OCI-M1 (cell line): ENCODE results near the gene KCND2.
"Not testable (repeated sequence)": the region's sequence is repeated elsewhere in the genome, so short reads cannot be mapped to it uniquely, and the experiment has no call there.

Experiments used
- DNase-seq: peaks from one replicate; lab custom pipeline; 2025; lab: John Stamatoyannopoulos, UW

Gene KCND2

DNA sequence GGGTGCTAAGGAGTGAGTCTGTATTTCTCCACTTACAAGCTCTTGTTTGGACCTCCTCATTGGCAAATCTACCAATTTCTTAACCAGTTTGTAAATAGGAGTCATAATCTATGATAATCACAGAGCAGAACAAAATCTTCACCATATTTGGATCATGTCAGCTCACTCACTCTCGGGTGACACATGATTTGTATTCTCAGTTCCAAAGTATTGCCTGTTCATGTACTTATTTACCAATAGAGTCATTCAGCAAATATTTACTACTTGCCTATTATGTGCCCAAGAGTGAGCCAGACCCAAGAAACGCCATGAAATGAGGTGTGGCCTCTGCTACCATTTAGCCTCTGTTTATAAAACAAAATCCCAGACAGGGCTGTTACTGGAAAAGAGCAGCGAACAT, 470.2 kb downstream of the KCND2 start:
- no peak for DNase-seq

DNA sequence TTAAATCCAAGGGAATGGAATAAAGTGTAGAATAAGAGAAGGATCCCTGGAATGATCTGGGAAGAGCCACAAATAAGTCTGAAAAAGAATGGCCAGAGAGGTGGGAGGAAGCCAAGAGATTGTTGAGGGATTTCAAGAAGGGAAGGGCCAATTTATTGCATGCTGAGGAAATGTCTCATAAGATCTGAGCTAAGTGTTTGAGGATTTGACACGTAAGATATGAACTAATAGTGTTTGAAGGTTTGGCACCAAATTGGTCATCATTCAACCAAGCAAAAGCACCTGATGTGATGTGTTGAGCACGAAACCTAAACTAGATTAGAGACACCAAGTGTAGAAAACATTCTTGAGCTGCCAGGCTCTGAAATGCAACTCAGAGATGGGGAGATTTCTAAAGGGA, 487.1 kb downstream of the KCND2 start:
- DNase-seq = no peak

DNA sequence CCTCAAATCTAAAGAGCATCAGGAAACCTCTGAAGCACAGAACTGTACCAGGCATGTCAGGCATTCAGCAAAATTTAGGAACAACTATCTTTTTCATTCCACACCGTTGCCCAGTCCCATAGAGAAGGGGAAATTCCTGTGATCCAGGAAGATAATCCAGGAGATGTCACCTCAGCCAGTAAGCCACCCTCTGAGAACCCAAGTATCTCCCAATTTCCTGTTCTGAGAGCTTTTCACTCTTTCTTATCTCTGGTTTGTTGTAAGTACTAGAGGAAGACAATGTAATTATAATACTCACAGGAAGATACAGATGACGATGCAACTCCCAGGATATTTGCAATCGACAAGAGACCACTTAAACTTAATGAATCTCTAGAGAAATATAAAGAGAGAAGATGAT, 487.9 kb downstream of the KCND2 start:
- no peak for DNase-seq

DNA sequence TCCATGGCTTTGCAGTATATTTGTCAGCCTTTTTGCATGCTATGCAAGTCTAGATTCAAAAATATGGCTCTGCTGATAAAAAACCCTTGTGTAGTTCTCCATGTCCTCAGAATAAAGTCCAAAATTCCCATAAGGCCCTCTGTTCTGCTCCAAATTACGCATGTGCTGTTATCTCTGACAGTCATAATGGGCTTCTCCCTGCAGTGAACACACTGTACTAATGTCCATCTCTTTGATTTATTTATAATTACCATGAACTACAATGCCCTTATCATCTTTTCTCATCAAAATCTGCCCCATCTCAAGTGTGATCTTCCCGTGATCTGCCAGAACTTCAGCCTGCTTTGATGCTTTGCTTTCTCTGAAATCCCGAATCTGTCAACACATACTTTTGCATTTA, 497.2 kb downstream of the KCND2 start:
- DNase-seq = peak; percentile 35

DNA sequence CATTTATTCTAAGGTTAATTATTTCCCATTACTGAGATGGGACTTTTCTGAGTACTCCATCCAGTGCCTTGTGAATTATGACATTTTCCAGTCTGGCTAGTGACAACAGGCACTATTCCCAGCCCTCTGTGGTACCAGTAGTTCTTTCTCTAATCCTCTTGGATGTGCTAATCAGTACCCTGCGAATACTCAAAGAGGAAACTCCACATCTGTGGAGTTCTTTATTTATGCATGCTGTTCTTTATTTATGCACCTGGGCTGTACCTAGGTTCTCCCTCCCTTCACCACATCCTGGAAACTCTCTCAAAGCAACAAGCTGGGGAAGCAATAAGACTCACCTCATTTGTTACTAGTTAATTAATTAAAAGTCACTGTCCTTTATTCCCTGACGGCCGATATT, 501.5 kb downstream of the KCND2 start:
- DNase-seq = no peak

DNA sequence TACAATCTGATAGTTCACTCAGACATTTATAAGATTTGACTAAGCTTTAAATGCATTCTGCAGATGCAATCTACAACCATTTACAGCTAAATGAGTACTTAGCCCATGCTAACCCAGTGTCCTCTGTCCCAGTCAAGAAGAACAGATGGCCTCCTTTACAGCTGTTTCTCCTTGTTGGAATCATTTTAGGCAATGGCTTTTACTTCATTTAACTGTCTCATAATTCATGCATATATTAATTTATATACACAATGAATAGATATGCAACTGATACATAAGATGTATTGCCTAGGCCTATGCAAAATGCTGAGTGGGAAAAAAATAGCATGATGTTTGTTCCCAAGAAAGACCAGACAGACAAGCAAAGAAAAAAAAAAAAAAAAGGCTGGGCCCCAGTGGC, 502.8 kb downstream of the KCND2 start:
- no peak for DNase-seq

DNA sequence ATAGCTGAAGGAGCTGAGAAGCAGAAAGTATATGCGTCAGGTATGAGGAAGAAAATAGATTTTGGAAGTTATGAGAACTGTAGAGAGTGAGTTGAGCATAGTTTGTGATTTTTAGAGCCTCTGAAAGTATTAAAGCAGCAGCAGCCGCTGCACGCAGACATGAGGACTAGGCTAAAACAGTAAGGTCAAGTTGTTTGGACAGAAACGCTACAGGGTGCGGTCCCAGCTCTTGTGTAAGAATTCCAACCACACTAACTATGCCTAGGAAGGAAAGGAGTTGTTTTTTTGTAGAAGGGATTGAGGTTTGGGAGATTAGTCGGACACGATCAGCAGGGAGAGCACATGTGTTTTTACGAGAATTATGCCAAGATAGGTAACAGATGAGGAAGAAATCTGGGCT, 506.1 kb downstream of the KCND2 start:
- not testable (repeated sequence) for DNase-seq

DNA sequence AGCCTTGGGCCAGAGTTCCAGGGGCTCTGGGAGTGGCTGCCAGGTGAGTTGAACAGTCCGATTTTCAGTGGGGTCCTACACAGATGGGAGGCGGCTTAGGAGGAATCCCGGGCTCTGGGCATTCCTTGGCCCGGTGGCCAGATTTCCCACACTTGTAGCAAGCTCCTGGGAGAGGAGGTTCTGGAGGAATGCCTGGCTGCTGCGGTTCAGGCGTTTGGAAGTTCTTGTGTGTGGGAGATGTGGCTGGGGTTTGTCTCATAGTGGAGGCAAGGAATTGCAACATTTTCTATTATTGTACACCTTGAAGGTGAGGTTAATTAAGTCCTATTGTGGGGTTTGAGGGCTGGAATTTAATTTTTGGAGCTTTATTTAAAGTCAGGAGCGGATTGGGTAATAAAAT, 507.5 kb downstream of the KCND2 start:
- DNase-seq = not testable (repeated sequence)

DNA sequence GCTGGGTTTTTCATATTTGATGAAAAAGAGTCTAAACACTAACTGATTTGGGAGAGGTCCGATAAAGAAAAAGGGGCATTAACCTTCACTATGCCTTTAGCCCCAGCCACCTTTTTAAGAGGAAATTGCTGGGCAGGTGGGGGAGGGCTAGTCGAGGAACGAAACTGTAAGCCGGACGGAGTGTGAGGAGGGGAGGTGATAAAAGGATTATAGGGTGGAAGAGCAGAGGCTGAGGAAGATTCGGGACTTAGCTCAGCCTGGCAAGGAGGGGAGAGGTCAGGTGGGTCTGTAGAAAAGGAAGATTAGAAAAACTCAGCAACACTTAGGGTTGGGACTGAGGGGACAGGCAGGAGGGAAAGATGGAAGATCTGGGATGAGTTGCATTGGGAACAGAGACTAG, 508.0 kb downstream of the KCND2 start:
- no peak for DNase-seq

DNA sequence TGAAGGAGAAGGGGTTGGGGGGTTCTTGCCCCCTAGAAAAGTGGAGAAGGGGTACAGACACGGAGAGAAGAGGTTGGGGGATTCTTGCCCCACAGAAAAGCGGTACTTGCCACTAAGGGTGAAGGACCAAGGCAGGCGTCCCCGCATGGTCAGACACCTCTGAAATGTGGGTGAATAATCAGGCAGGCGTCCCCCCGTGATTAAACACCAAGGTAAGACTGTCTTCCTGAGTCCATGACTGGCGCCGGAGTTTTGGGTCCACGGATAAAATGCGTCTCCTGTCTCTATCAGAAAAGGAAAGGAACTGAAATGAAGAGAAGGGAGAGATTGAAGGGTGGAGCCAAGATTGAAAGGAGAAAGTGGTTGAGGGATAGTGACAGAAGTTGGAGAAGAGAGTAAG, 508.9 kb downstream of the KCND2 start:
- DNase-seq = not testable (repeated sequence)

DNA sequence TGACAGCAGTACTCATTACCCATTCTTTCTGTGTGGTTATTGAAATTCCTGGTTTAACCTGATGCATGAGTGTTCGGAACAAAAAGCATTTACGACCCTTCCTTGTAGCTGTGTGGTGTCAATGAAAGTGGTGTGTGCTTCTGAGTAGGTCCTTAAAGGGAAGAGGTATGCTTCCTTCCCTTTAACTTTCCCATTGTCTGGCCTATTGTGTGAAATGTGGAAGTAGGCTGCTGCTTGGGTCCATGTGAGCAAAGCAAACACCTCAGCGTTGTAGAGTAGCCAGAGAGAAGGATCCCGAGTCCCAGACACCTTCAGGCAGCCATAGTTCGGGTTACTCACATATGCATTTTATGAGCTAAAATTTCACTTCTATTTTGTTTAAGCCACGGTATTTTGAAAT, 510.3 kb downstream of the KCND2 start:
- no peak for DNase-seq

DNA sequence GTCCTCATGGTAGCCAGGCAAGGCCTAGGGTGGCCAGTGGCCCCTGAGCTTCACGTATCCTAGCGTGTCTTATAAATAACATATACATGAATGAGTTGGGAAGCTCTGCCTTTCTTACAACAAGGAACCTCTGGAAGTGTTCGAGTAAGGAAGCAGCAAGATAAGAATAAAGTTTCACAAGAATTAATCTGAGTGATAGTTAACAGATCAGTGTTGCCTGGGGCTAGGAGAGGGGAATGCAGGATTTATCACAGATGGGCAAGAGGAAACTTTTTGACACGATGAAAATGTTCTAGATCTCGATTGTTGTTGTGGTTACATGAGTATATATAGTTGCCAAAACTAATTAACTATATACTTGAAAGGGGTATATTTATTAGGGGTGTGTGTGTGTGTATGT, 510.7 kb downstream of the KCND2 start:
- DNase-seq = no peak

DNA sequence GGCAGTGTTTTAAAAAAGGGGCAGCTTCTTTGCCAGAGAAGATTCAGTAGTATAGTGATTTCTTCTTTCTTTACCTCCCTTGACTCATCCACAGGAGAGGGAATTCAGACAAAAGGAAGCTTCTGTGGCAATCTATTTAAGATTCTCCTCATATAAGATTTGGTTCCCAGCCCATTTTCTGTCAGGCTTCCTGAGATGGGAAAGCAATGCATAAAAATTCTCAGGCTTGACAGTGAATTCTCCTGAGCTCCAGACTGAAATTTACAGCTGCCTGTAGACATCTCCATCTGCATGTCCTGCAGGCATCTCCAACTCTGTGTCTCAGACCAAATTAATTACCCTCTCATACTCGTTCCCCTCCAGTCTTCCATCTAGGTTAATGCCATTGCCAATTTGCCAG, 512.1 kb downstream of the KCND2 start:
- DNase-seq = no peak

DNA sequence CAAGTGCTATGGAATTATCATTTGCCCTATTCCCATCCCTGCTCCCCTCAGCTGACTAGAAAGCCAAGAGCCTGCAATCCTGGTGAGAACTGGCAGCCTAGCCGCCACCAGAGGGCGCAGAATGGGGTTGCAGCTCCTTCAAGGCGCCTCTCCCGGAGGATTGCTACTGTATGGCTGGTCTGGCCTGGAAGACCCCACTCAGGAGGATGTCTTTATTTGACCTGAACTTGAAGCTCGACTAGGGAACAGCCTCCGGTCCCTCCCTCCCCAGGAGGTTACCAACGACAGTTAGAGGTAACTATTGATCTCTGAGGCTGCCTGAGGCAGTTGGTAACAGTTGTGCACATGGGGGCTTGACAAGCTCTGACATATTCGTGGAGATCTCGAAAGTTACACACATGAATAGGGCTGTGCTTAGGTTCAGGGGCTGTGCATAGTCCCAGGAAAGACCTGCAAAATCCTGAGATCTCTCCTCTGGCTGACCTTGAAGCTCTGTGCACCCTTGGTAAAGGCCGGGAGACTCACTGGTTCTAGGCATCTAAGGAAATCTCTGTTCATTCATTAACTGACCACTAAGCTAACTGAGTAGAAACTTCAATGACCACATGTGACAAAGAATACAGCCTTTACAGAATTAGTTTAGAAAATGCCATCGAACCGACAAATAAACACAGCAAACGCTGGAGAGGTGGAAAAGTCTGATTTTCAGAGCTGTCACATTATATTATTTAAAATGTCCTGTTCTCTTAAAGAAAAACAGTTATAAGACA, 519.3 kb downstream of the KCND2 start:
- peak; percentile 74 for DNase-seq

DNA sequence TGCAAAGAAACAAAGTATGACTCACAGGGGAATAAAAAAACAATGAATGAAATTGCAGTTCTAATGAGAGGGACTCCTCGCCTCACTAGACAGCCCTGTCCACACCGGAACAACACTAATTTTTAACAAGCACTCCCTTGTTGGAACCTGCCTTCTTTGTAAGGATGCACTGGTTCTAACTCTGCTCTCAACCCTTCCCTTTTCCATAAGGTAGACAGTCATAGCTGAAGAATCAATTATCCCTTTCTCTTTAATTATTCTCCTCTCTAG, 519.8 kb downstream of the KCND2 start:
- DNase-seq = no peak

DNA sequence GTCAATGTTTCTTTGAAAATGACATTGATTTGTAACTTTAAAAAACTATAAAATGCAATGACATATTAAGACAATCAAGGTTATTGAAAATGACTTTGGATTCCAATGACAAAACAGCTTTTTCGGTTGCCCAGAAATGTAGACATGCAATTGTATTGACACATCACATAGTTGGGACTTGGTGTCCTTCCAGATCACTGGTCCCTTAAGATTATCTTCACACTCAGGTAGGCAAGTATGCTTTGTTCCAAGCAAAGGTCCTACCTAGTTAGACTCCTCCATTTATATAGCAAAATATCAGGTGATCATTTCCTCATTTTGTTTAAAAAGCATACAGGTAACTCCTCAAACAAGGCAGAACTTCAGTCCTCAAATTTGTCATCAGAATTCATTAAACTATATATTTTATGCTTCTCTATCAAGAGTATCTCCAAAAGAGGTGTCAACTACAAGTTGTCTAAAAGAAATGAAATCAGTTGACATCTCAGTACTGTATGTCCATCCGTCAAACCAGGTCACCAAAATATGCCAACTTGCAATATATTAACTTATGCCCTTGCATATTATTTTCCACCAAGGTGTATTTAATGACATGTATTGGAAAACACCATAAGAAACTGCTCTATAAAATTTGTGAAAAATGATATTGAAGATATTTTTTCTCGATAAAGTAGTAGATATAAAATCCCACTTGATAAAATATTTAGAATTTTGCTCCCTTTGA, 520.4 kb downstream of the KCND2 start:
- no peak for DNase-seq

DNA sequence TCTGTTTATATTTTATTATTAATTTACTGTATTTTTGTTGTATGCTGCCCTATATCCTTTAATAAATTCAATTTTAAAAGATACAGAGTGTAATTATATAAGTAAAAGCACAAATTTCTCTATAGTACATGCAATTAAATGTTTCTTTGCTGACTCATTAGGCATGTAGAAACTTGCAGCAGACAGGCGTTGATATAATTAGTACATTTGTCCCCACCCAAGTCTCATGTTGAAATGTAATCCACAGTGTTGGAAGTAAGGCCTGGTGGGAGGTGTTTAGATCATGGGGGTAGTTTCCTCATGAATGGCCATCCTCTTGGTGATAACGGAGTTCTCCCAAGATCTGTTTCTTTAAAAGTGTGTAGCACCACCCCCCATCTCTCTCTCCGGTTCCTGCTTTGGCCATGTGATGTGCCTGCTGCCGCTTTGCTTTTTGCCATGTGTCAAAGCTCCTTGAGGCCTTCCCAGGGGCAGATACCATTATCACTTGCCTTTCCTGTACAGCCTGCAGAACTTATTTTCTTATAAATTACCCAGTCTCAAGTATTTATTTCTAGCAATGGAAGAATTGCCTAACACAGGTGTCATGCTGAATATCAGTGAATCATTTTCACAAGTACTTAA, 521.2 kb downstream of the KCND2 start:
- DNase-seq = no peak

DNA sequence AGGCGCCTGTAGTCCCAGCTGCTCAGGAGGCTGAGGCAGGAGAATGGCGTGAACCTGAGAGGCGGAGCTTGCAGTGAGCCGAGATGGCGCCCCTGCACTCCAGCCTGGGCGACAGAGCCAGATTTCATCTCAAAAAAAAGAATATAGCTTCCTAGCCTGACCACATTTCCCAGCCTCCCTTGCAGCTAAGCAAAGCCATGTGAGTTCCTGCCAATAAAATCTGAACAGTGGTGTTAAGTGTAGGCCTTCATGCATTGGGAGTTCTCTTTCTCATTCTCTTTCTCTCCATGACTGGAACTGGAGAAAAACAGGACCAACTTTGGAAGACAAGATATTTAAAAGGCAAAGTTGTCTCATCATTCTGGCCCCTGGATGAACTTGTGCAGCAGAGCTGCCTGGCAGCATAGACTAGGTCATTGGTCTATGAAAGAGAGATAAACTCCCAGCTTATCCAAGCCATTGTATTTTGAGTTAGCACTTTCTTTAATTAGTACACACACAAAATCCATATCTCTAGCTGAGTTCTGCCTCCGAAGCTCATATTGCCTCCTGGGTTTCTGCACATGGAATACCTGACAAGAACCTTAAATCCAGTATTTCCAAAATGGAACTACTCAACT, 524.2 kb downstream of the KCND2 start:
- DNase-seq = no peak

DNA sequence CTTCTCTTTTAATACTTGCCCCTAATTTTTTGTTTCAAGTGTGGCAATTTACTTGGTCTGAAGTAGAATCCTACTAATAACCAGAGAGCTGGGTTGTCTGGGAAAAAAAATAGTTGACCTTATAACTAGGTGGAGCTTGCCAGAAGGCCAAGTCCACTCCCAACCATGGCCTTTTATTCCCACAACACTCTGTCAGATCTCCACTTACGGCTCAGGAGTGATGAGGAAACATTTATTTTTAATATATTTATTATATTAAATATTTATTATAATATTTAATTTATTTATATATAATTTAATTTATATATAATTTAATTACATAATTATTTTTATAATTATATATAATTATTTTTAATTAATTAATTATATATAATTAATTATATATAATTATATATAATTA, 526.2 kb downstream of the KCND2 start:
- no peak for DNase-seq
